HCT116 (cell line): Measurements from ENCODE around the gene ANKRD37. TPM values are rescaled to one million over a fixed set of nuclear protein-coding genes. Genes with fewer than 3 reads are reported as not detected.

Experiments
- ATAC-seq: fragments of 200-7000 bp; cut with Tn5 transposase; 2 replicates; pipeline ENCODE4 v1.9.1; 2020; ENCODE audit warnings: mild to moderate bottlenecking, moderate library complexity
- BruUV-seq: library from RNA; stranded (reverse); fragments of 400-500 nt; replicated peaks from 2 replicates; lab custom pipeline; 2021; lab: Mats Ljungman, UMichigan
- CTCF ChIA-PET: fragments of 300-600 bp; sonication (Branson Sonifier 250); formaldehyde crosslinking; loops from one replicate; lab custom pipeline; 2021; ENCODE audit warnings: antibody characterized with exemption; lab: Charles Lee
- POLR2A ChIA-PET: fragments of 300-600, 350-600 bp; sonication (Branson Sonifier 250); formaldehyde crosslinking; loops from one replicate; lab custom pipeline; 2021; ENCODE audit warnings: antibody characterized with exemption; lab: Charles Lee
- RAD21 ChIA-PET, 2 experiments: fragments of 300-600 bp; sonication (Branson Sonifier 250); formaldehyde crosslinking; loops; one replicate each; lab custom pipeline; 2023; ENCODE audit warnings: low total read pairs in 2 of 2; ENCODE audit not compliant: uncharacterized antibody in 2 of 2, unreplicated experiment in 2 of 2, low non-redundant PET in 1 of 2; lab: Charles Lee
- DNase-seq: peaks from one replicate; pipeline ENCODE4 v3.0.0-alpha.2; 2010; ENCODE audit warnings: low read depth, low spot score
- H2AFZ ChIP-seq: fragments of 200-600 bp; shearing (Covaris generic), sonication (generic); 2 replicates; pipeline ENCODE4 v1.6.1; 2017; ENCODE audit warnings: low read depth, mixed run types, mixed read lengths, antibody characterized with exemption, low read length; ENCODE audit not compliant: poor library complexity, severe bottlenecking
- H3K27ac ChIP-seq: 2 replicates; pipeline ENCODE4 v1.5.1; 2012; ENCODE audit warnings: low read depth, low read length
- H3K27me3 ChIP-seq: fragments of 200-600 bp; sonication (generic); 2 replicates; pipeline ENCODE4 v1.6.1; 2016; ENCODE audit warnings: mixed run types, low read length, mixed read lengths; ENCODE audit not compliant: insufficient read depth
- H3K36me3 ChIP-seq, 2 experiments: fragments of 200-500 bp in 1 of 2; fragments of 200-600 bp in 1 of 2; sonication (Bioruptor generic) in 1 of 2; sonication (generic) in 1 of 2; 2 replicates each; pipeline versions ENCODE4 v1.5.1 to v1.6.1; 2014 to 2016; ENCODE audit warnings: low read length in 2 of 2, inconsistent platforms in 1 of 2, mixed read lengths in 1 of 2, mixed run types in 1 of 2; ENCODE audit not compliant: insufficient read depth in 2 of 2, control insufficient read depth in 1 of 2
- H3K4me1 ChIP-seq, 2 experiments: fragments of 200-600 bp in 1 of 2; sonication (generic) in 1 of 2; 2 replicates each; pipeline versions ENCODE4 v1.5.1 to v1.6.1; 2012 to 2017; ENCODE audit warnings: low read length in 2 of 2, inconsistent platforms in 1 of 2, mild to moderate bottlenecking in 1 of 2, mixed read lengths in 1 of 2, mixed run types in 1 of 2, moderate library complexity in 1 of 2; ENCODE audit not compliant: insufficient read depth in 2 of 2, control insufficient read depth in 1 of 2
- H3K4me2 ChIP-seq: fragments of 200-600 bp; sonication (generic); 2 replicates; pipeline ENCODE4 v1.6.1; 2017; ENCODE audit warnings: mixed run types, low read length, mixed read lengths
- H3K4me3 ChIP-seq, 2 experiments: fragments of 200-600 bp in 1 of 2; sonication (generic) in 1 of 2; replicated peaks in 1 of 2; 2 replicates each; pipeline ENCODE4 v1.5.1; 2011 to 2016; ENCODE audit warnings: low read length in 2 of 2, control low read depth in 1 of 2, low read depth in 1 of 2, mild to moderate bottlenecking in 1 of 2, mixed read lengths in 1 of 2, mixed run types in 1 of 2
- H3K79me2 ChIP-seq: fragments of 200-600 bp; sonication (generic); 2 replicates; pipeline ENCODE4 v1.6.1; 2017; ENCODE audit warnings: mild to moderate bottlenecking, mixed run types, low read length, moderate library complexity, mixed read lengths; ENCODE audit not compliant: insufficient read depth
- H3K9ac ChIP-seq: fragments of 200-600 bp; sonication (generic); 2 replicates; pipeline ENCODE4 v1.6.1; 2016; ENCODE audit warnings: low read length, mixed read lengths
- H3K9me2 ChIP-seq: fragments of 200-600 bp; sonication (generic), shearing (Covaris generic); 2 replicates; pipeline ENCODE4 v1.6.1; 2017; ENCODE audit warnings: mixed run types, mild to moderate bottlenecking, moderate library complexity; ENCODE audit not compliant: insufficient read depth
- H3K9me3 ChIP-seq, 2 experiments: fragments of 200-500 bp in 1 of 2; fragments of 200-600 bp in 1 of 2; sonication (Bioruptor generic) in 1 of 2; sonication (generic) in 1 of 2; 2 replicates each; pipeline ENCODE4 v1.6.1; 2014 to 2017; ENCODE audit warnings: low read length in 2 of 2, mixed read lengths in 2 of 2, inconsistent platforms in 1 of 2, low read depth in 1 of 2, mild to moderate bottlenecking in 1 of 2, mixed run types in 1 of 2, moderate library complexity in 1 of 2; ENCODE audit not compliant: control insufficient read depth in 1 of 2, insufficient read depth in 1 of 2
- H4K20me1 ChIP-seq: fragments of 200-600 bp; sonication (generic), shearing (Covaris generic); 2 replicates; pipeline ENCODE4 v1.6.1; 2017; ENCODE audit warnings: mixed run types, mild to moderate bottlenecking, moderate library complexity; ENCODE audit not compliant: insufficient read depth
- ATF3 ChIP-seq: IDR thresholded peaks from 2 replicates; pipeline ENCODE4 v1.6.1; 2012
- CBX3 ChIP-seq: IDR thresholded peaks from 2 replicates; pipeline ENCODE4 v1.6.1; 2012; ENCODE audit warnings: low read depth
- CEBPB ChIP-seq: IDR thresholded peaks from 2 replicates; pipeline ENCODE4 v1.6.1; 2012; ENCODE audit warnings: low read depth
- CTCF ChIP-seq, 3 experiments: fragments of 200-600 bp in 1 of 3; sonication (generic) in 1 of 3; IDR thresholded peaks in 2 of 3; conservative IDR thresholded peaks in 1 of 3; 2 replicates each; pipeline ENCODE4 v1.5.1; 2012 to 2017; ENCODE audit warnings: low read depth in 2 of 3, low read length in 2 of 3, antibody characterized with exemption in 1 of 3, borderline replicate concordance in 1 of 3, control low read depth in 1 of 3, mild to moderate bottlenecking in 1 of 3, mixed read lengths in 1 of 3, mixed run types in 1 of 3, moderate library complexity in 1 of 3; ENCODE audit not compliant: insufficient read depth in 1 of 3
- EGR1 ChIP-seq: IDR thresholded peaks from 2 replicates; pipeline ENCODE4 v1.6.1; 2012; ENCODE audit warnings: low read depth
- ELF1 ChIP-seq: IDR thresholded peaks from 2 replicates; pipeline ENCODE4 v1.6.1; 2012; ENCODE audit warnings: low read depth, borderline replicate concordance
- EZH2 ChIP-seq: fragments of 200-600 bp; sonication (generic); IDR thresholded peaks from 2 replicates; pipeline ENCODE4 v1.6.1; 2017; ENCODE audit warnings: antibody characterized with exemption, mixed run types
- EZH2phosphoT487 ChIP-seq: fragments of 200-600 bp; IDR thresholded peaks from 2 replicates; pipeline ENCODE4 v1.6.1; 2018; ENCODE audit warnings: antibody characterized with exemption, borderline replicate concordance
- JUND ChIP-seq: IDR thresholded peaks from 2 replicates; pipeline ENCODE4 v1.6.1; 2012
- MAX ChIP-seq: IDR thresholded peaks from 2 replicates; pipeline ENCODE4 v1.6.1; 2012
- POLR2A ChIP-seq: IDR thresholded peaks from 2 replicates; pipeline ENCODE4 v1.7.0; 2011; ENCODE audit warnings: borderline replicate concordance; ENCODE audit not compliant: insufficient read depth, insufficient read length; ENCODE audit errors: extremely low read depth
- RAD21 ChIP-seq: IDR thresholded peaks from 2 replicates; pipeline ENCODE4 v1.6.1; 2012; ENCODE audit warnings: low read depth, mild to moderate bottlenecking
- REST ChIP-seq: IDR thresholded peaks from 2 replicates; pipeline ENCODE4 v1.6.1; 2012; ENCODE audit warnings: low read depth
- SIN3A ChIP-seq: IDR thresholded peaks from 2 replicates; pipeline ENCODE4 v1.6.1; 2012; ENCODE audit warnings: low read depth
- SP1 ChIP-seq: IDR thresholded peaks from 2 replicates; pipeline ENCODE4 v1.6.1; 2012; ENCODE audit warnings: low read depth
- ZBTB33 ChIP-seq: IDR thresholded peaks from 2 replicates; pipeline ENCODE4 v1.6.1; 2011; ENCODE audit warnings: mild to moderate bottlenecking, low read length, moderate library complexity; ENCODE audit not compliant: insufficient replicate concordance; ENCODE audit errors: extremely low read depth
- ZFX ChIP-seq: fragments of 450-650 bp; IDR thresholded peaks from 2 replicates; pipeline ENCODE4 v1.6.1; 2017
- ZNF274 ChIP-seq: fragments of 200-500 bp; sonication (Bioruptor generic); IDR thresholded peaks from 2 replicates; pipeline ENCODE4 v1.6.1; 2014; ENCODE audit warnings: mild to moderate bottlenecking, low read depth, low read length, inconsistent platforms
- intact Hi-C: fragments of 100-400 bp; cut with micrococcal nuclease; formaldehyde crosslinking; loops from 2 replicates; pipeline ENCODE4 v1.10.0; 2022
- total RNA-seq: library from RNA; stranded (reverse); gene quantifications from one replicate; pipeline ENCODE4 v1.2.1, GENCODE V29; 2021; ENCODE audit not compliant: unreplicated experiment

The ANKRD37 gene
- total RNA-seq, 1 experiment from 2014 or later, result 29.9 TPM

GRCh38 chr4:185445209-185445608 is 48.6 kb downstream of the ANKRD37 start:
- Histone ChIP-seq H3K36me3 (no peaks in the 10 kb centered on the region), H3K27me3 (no peaks in the 10 kb centered on the region), H4K20me1 (no peaks in the 10 kb centered on the region), H3K9ac (no peak overlapping the region), H3K9me2 (no peaks in the 10 kb centered on the region), H3K4me2 (no peak overlapping the region), H3K4me1 (no peaks in the 10 kb centered on the region), H3K9me3 (no peaks in the 10 kb centered on the region), H3K79me2 (no peaks in the 10 kb centered on the region), H3K27ac (no peak overlapping the region), H2AFZ (no peak overlapping the region), H3K4me3 (no peak overlapping the region)
- no TSS peak for BruUV-seq
- POLR2A ChIA-PET, result no interaction called here
- ATAC-seq (no peak), DNase-seq (no peak)
- intact Hi-C loops, result no loop called here
- CTCF ChIA-PET, result no interaction called here
- RAD21 ChIA-PET, result no interaction called here
- TF ChIP-seq ZNF274 (no peak), JUND (no peak), POLR2A (no peak), CEBPB (no peak), SP1 (no peak), SIN3A (no peak), REST (no peak), EZH2 (no peak), ZBTB33 (no peak), MAX (no peak), RAD21 (no peak), EZH2phosphoT487 (no peak), ZFX (no peak), ATF3 (no peak), ELF1 (no peak), CTCF (IDR thresholded peaks at IDR 0.05 in 2 of 3, conservative IDR thresholded peaks at IDR 0.05 in 1 of 3; ENCODE audit: borderline replicate concordance in 1 of 3, insufficient read depth in 1 of 3, low read depth in 2 of 3, low read length in 2 of 3) (no peak), EGR1 (no peak), CBX3 (no peak)
